Measurements from ENCODE around the gene SLC25A41. TPM values are rescaled to one million over a fixed set of nuclear protein-coding genes. Genes with fewer than 3 reads are reported as not detected.

Gene SLC25A41
- total and polyA plus RNA-seq, 2 of the 8 experiments (the other 6 are each of a cell fraction or from before 2014, with no cell fraction given), result 0.50 TPM; not detected in 1

- no peak for TF ChIP-seq SP2 (IDR thresholded peaks at IDR 0.05; ENCODE audit: low read length)
- no peak for TF ChIP-seq PHF8 (conservative IDR thresholded peaks at IDR 0.05; ENCODE audit: low read depth, low read length)
- TF ChIP-seq E2F6 (IDR thresholded peaks at IDR 0.05), result peak; percentile 69
- no peak for TF ChIP-seq GTF2F1 (IDR thresholded peaks at IDR 0.05; ENCODE audit: borderline replicate concordance, low read depth, low read length)
- no peak for TF ChIP-seq CHD7 (IDR thresholded peaks at IDR 0.05; ENCODE audit: insufficient replicate concordance, low read length)
- TF ChIP-seq ATF3 (IDR thresholded peaks at IDR 0.05; ENCODE audit: insufficient read depth, low read depth, low read length), result no peak
- no peak for TF ChIP-seq TAF7 (optimal IDR thresholded peaks at IDR 0.05; ENCODE audit: borderline replicate concordance, low read depth, low read length)
- TF ChIP-seq SIN3A (conservative IDR thresholded peaks at IDR 0.05 in 1 of 2, IDR thresholded peaks at IDR 0.05 in 1 of 2; ENCODE audit: low read depth in 1 of 2, low read length in 2 of 2), result 0 out of 4 replicates have a peak, but pooled peaks of 1 of the 2 experiments have one; percentile 85
Measured at GRCh38 chr19:6460099-6460884, 26.7 kb upstream of the SLC25A41 start (continued).

All from H1 (cell line).